Measurements from ENCODE around the gene HBM.

DNA sequence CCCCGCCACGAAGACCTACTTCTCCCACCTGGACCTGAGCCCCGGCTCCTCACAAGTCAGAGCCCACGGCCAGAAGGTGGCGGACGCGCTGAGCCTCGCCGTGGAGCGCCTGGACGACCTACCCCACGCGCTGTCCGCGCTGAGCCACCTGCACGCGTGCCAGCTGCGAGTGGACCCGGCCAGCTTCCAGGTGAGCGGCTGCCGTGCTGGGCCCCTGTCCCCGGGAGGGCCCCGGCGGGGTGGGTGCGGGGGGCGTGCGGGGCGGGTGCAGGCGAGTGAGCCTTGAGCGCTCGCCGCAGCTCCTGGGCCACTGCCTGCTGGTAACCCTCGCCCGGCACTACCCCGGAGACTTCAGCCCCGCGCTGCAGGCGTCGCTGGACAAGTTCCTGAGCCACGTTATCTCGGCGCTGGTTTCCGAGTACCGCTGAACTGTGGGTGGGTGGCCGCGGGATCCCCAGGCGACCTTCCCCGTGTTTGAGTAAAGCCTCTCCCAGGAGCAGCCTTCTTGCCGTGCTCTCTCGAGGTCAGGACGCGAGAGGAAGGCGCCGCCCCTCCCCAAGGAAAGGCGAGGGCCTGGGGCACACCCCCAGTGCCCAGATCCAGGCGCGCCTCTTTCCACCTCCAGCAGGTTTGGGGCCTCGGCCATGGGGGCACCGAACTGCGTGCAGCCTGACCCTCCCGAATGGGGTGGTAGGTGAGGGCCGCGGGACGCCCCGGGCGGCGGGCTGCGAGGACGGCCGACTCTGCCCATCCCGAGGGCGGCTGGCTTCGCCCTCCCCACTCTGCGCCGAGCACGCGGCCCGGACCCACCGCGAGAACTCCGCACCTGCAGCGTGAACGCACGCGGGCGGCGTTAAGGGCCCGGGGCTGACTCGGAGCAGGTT is 15.1 kb downstream of the HBM start:
- no peak for TF ChIP-seq ARNT (IDR thresholded peaks at IDR 0.05)
- no peak for TF ChIP-seq FOXA1 (IDR thresholded peaks at IDR 0.05)
